Stimulated activated CD4-positive, alpha-beta T cell treated with anti-CD3 and anti-CD28 coated beads, TNF-alpha, amount 100 ng/mL, for 24 hours (primary cell): ENCODE measurements around the gene EMP3.
"Not testable (repeated sequence)": the region's sequence is repeated elsewhere in the genome, so short reads cannot be mapped to it uniquely, and the experiment has no call there.

Source experiments
- DNase-seq, 3 experiments: peaks; one replicate each; pipeline ENCODE4 v3.0.0-alpha.2; 2020; ENCODE audit warnings: low read depth in 3 of 3

Gene EMP3

GRCh38 chr19:48325265-48325910 is at the start of gene EMP3:
Gene EMP3, plus strand, starts transcription at chr19:48325552. Its CDS starts 1,293 bp downstream, at chr19:48326845.
- peak; percentile 69 to 85 (median 70) for DNase-seq

- no peak for DNase-seq
These were observed 45.6 kb upstream of the EMP3 start for GRCh38 chr19:48279747-48280146.

GRCh38 chr19:48283908-48284307 is 41.4 kb upstream of the EMP3 start:
- no peak for DNase-seq

GRCh38 chr19:48284896-48285295 is 40.5 kb upstream of the EMP3 start:
- DNase-seq = no peak

GRCh38 chr19:48287748-48288147 is 37.6 kb upstream of the EMP3 start:
- DNase-seq = no peak

GRCh38 chr19:48290401-48290770 is 35.0 kb upstream of the EMP3 start:
- DNase-seq = no peak

- peak; percentile 22 to 52 (median 47) for DNase-seq
These were observed 34.4 kb upstream of the EMP3 start for GRCh38 chr19:48290771-48291488.

GRCh38 chr19:48291489-48291815 is 33.9 kb upstream of the EMP3 start:
- DNase-seq = not testable (repeated sequence)

GRCh38 chr19:48292798-48293197 is 32.6 kb upstream of the EMP3 start:
- no peak for DNase-seq

GRCh38 chr19:48295458-48295857 is 29.9 kb upstream of the EMP3 start:
- DNase-seq = no peak

- no peak for DNase-seq
These were observed 28.2 kb upstream of the EMP3 start for GRCh38 chr19:48296963-48297734.

- no peak for DNase-seq
These were observed 27.4 kb upstream of the EMP3 start for GRCh38 chr19:48297975-48298374.

GRCh38 chr19:48301886-48302599 is 23.3 kb upstream of the EMP3 start:
- DNase-seq = no peak

- DNase-seq = no peak
These were observed 22.8 kb upstream of the EMP3 start for GRCh38 chr19:48302600-48302959.

GRCh38 chr19:48303367-48303766 is 22.0 kb upstream of the EMP3 start:
- no peak for DNase-seq

- no peak for DNase-seq
These were observed 21.5 kb upstream of the EMP3 start for GRCh38 chr19:48303866-48304265.

GRCh38 chr19:48308631-48309586 is 16.4 kb upstream of the EMP3 start:
- DNase-seq = no peak

- not testable (repeated sequence) for DNase-seq
These were observed 15.6 kb upstream of the EMP3 start for GRCh38 chr19:48309731-48310130.

GRCh38 chr19:48310227-48310626 is 15.1 kb upstream of the EMP3 start:
- DNase-seq = no peak

- no peak for DNase-seq
These were observed 14.0 kb upstream of the EMP3 start for GRCh38 chr19:48311384-48311783.

GRCh38 chr19:48315712-48316111 is 9.6 kb upstream of the EMP3 start:
- no peak for DNase-seq
